ENCODE results near the gene STOML1.
A peak's percentile ranks its signal among the peaks of the same experiment; 100 is the strongest.

Gene STOML1

GRCh38 chr15:74037171-74038117 is 45.3 kb upstream of the STOML1 start:
- TF ChIP-seq CTCF (conservative IDR thresholded peaks at IDR 0.05; ENCODE audit: control insufficient read depth, insufficient read depth, low read depth, low read length), result no peak

GRCh38 chr15:74036271-74037170 is 44.4 kb upstream of the STOML1 start:
- no peak overlapping the region for H3K4me3 ChIP-seq (ENCODE audit: control insufficient read depth, low read depth, low read length)
- peak; percentile 73 for DNase-seq (ENCODE audit: low read depth)
- TF ChIP-seq CTCF (conservative IDR thresholded peaks at IDR 0.05; ENCODE audit: control insufficient read depth, insufficient read depth, low read depth, low read length), result peak; percentile 66

More at GRCh38 chr15:74037171-74038117, 45.3 kb upstream of the STOML1 start:
- DNase-seq (ENCODE audit: low read depth), result no peak
- H3K4me3 ChIP-seq (ENCODE audit: control insufficient read depth, low read depth, low read length), result no peak overlapping the region

GRCh38 chr15:74035121-74036017 is 43.3 kb upstream of the STOML1 start:
- no peak for DNase-seq (ENCODE audit: low read depth)
- no peak overlapping the region for H3K4me3 ChIP-seq (ENCODE audit: control insufficient read depth, low read depth, low read length)
- TF ChIP-seq CTCF (conservative IDR thresholded peaks at IDR 0.05; ENCODE audit: control insufficient read depth, insufficient read depth, low read depth, low read length), result no peak

- no peak overlapping the region for H3K4me3 ChIP-seq (ENCODE audit: control insufficient read depth, low read depth, low read length)
- no peak for TF ChIP-seq CTCF (conservative IDR thresholded peaks at IDR 0.05; ENCODE audit: control insufficient read depth, insufficient read depth, low read depth, low read length)
- DNase-seq (ENCODE audit: low read depth), result no peak
Measured at GRCh38 chr15:74034206-74034755, 42.2 kb upstream of the STOML1 start.

GRCh38 chr15:74032606-74033561 is 40.8 kb upstream of the STOML1 start:
- DNase-seq (ENCODE audit: low read depth), result no peak
- no peak for TF ChIP-seq CTCF (conservative IDR thresholded peaks at IDR 0.05; ENCODE audit: control insufficient read depth, insufficient read depth, low read depth, low read length)
- no peak overlapping the region for H3K4me3 ChIP-seq (ENCODE audit: control insufficient read depth, low read depth, low read length)

All from fibroblast of mammary gland (primary cell).